ENCODE measurements around the gene GAB1. TPM values are rescaled to one million over a fixed set of nuclear protein-coding genes. Genes with fewer than 3 reads are reported as not detected.
A peak's percentile ranks its signal among the peaks of the same experiment; 100 is the strongest.

The GAB1 gene
- total and polyA plus RNA-seq, 4 donors: 6.4 to 138 (median 22.6) TPM

- no peak for ATAC-seq (ENCODE audit: insufficient read depth, low FRiP score)
- Histone ChIP-seq H3K4me1 (ENCODE audit: control insufficient read depth in 5 of 5, insufficient read depth in 5 of 5, low read length in 5 of 5) (peaks cover 0 to 32% (median 8%) of the 10 kb centered on the region in 5 donors), H3K9me3 (ENCODE audit: control insufficient read depth in 4 of 4, insufficient read depth in 3 of 4, low read length in 3 of 4) (no peaks in the 10 kb centered on the region), H3K4me3 (no peak overlapping the region), H3K27me3 (ENCODE audit: control insufficient read depth in 3 of 3, insufficient read depth in 3 of 3, low read length in 2 of 3) (no peaks in the 10 kb centered on the region), H3K36me3 (ENCODE audit: control insufficient read depth in 4 of 4, insufficient read depth in 4 of 4, low read length in 4 of 4) (no peaks in the 10 kb centered on the region), H3K9ac (ENCODE audit: insufficient read depth in 1 of 2, low read length in 2 of 2) (no peak overlapping the region), H3K27ac (ENCODE audit: low read depth in 1 of 2, low read length in 1 of 2) (no peak overlapping the region)
- no peak for DNase-seq
- 97 to 98% methylated on average over 5 of the region's 5 CpGs for WGBS, 2 donors
- no peak for TF ChIP-seq CTCF (IDR thresholded peaks at IDR 0.05; ENCODE audit: control extremely low read depth, extremely low read depth)
These were observed 31.2 kb downstream of the GAB1 start for GRCh38 chr4:143367863-143368262.

- Histone ChIP-seq H3K4me3 (no peak overlapping the region), H3K27me3 (ENCODE audit: control insufficient read depth in 3 of 3, insufficient read depth in 3 of 3, low read length in 2 of 3) (no peaks in the 10 kb centered on the region), H3K9ac (ENCODE audit: insufficient read depth in 1 of 2, low read length in 2 of 2) (no peak overlapping the region), H3K4me1 (ENCODE audit: control insufficient read depth in 5 of 5, insufficient read depth in 5 of 5, low read length in 5 of 5) (peaks cover 0 to 30% (median 4%) of the 10 kb centered on the region in 5 donors), H3K36me3 (ENCODE audit: control insufficient read depth in 4 of 4, insufficient read depth in 4 of 4, low read length in 4 of 4) (no peaks in the 10 kb centered on the region), H3K27ac (ENCODE audit: low read depth in 1 of 2, low read length in 1 of 2) (no peak overlapping the region), H3K9me3 (ENCODE audit: control insufficient read depth in 4 of 4, insufficient read depth in 3 of 4, low read length in 3 of 4) (no peaks in the 10 kb centered on the region)
- DNase-seq: no peak
- WGBS, 2 donors: 10 to 27% methylated on average over 3 of the region's 3 CpGs
- TF ChIP-seq CTCF (IDR thresholded peaks at IDR 0.05; ENCODE audit: control extremely low read depth, extremely low read depth): no peak
- no peak for ATAC-seq (ENCODE audit: insufficient read depth, low FRiP score)
These were observed 32.9 kb downstream of the GAB1 start for GRCh38 chr4:143369552-143369951.

- no peaks in the 10 kb centered on the region for H3K36me3 ChIP-seq (ENCODE audit: control insufficient read depth in 4 of 4, insufficient read depth in 4 of 4, low read length in 4 of 4)
- TF ChIP-seq CTCF (IDR thresholded peaks at IDR 0.05; ENCODE audit: control extremely low read depth, extremely low read depth): no peak
- peaks cover 10 to 43% (median 21%) of the 10 kb centered on the region in 5 donors for H3K4me1 ChIP-seq (ENCODE audit: control insufficient read depth in 5 of 5, insufficient read depth in 5 of 5, low read length in 5 of 5)
- H3K27me3 ChIP-seq (ENCODE audit: control insufficient read depth in 3 of 3, insufficient read depth in 3 of 3, low read length in 2 of 3): no peaks in the 10 kb centered on the region
- no peak overlapping the region for H3K4me3 ChIP-seq
- WGBS, 2 donors: 96% methylated on average over 1 of the region's 1 CpG
- ATAC-seq (ENCODE audit: insufficient read depth, low FRiP score) (no peak), DNase-seq (no peak)
- no peak overlapping the region for H3K9ac ChIP-seq (ENCODE audit: insufficient read depth in 1 of 2, low read length in 2 of 2)
- H3K9me3 ChIP-seq (ENCODE audit: control insufficient read depth in 4 of 4, insufficient read depth in 3 of 4, low read length in 3 of 4): no peaks in the 10 kb centered on the region
- H3K27ac ChIP-seq (ENCODE audit: low read depth in 1 of 2, low read length in 1 of 2): peak overlapping the region in 1 of 2 donors; percentile 16
These were observed 35.6 kb downstream of the GAB1 start for GRCh38 chr4:143372093-143372915.

Data from lung (tissue), 12 donors.